Jurkat, Clone E6-1 (cell line): ENCODE data around the gene KHSRP. TPM values are rescaled to one million over a fixed set of nuclear protein-coding genes. Genes with fewer than 3 reads are reported as not detected.

ENCODE experiments used
- DNase-seq: peaks from one replicate; pipeline ENCODE4 v3.0.0-alpha.2; 2011; ENCODE audit warnings: low read depth, low spot score
- H3K4me3 ChIP-seq: 2 replicates; pipeline ENCODE4 v1.5.1; 2011; ENCODE audit warnings: mild to moderate bottlenecking, low read length, control low read depth, moderate library complexity
- polyA plus RNA-seq: library from polyadenylated mRNA; unstranded; fragments of >200 nt; gene quantifications from one replicate; pipeline ENCODE4 v1.2.1, GENCODE V29; 2012; ENCODE audit warnings: missing spikeins; ENCODE audit not compliant: insufficient read length, insufficient read depth

KHSRP gene
- 265 TPM for polyA plus RNA-seq

- peak within 1 kb of the TSS; percentile 99 for H3K4me3 ChIP-seq
These were observed at the start of gene KHSRP for GRCh38 chr19:6424195-6424938. KHSRP (minus strand) TSS chr19:6424811; CDS start chr19:6424701, 110 bp downstream.

GRCh38 chr19:6473647-6474046 lies 49.0 kb upstream of the KHSRP start:
- H3K4me3 ChIP-seq, result no peak overlapping the region
- no peak for DNase-seq

More at GRCh38 chr19:6424195-6424938, at the start of gene KHSRP:
- no peak for DNase-seq

GRCh38 chr19:6472713-6473112 lies 48.1 kb upstream of the KHSRP start:
- no peak overlapping the region for H3K4me3 ChIP-seq
- DNase-seq, result no peak

GRCh38 chr19:6471076-6471475 lies 46.5 kb upstream of the KHSRP start:
- no peak for DNase-seq

GRCh38 chr19:6470173-6470572 lies 45.6 kb upstream of the KHSRP start:
- DNase-seq, result no peak
- no peak overlapping the region for H3K4me3 ChIP-seq

More at GRCh38 chr19:6471076-6471475, 46.5 kb upstream of the KHSRP start:
- no peak overlapping the region for H3K4me3 ChIP-seq

GRCh38 chr19:6467384-6467783 lies 42.8 kb upstream of the KHSRP start:
- DNase-seq, result no peak
- no peak overlapping the region for H3K4me3 ChIP-seq

- no peak for DNase-seq
- no peak overlapping the region for H3K4me3 ChIP-seq
These were observed 42.1 kb upstream of the KHSRP start for GRCh38 chr19:6466526-6467248.

- DNase-seq, result no peak
- H3K4me3 ChIP-seq, result no peak overlapping the region
These were observed 41.1 kb upstream of the KHSRP start for GRCh38 chr19:6465663-6466062.

- H3K4me3 ChIP-seq, result no peak overlapping the region
- DNase-seq, result no peak
These were observed 40.4 kb upstream of the KHSRP start for GRCh38 chr19:6465006-6465405.

- no peak within 1 kb of the TSS for H3K4me3 ChIP-seq
- DNase-seq, result no peak
These were observed 39.7 kb upstream of the KHSRP start, which contains the start of gene CRB3 for GRCh38 chr19:6464070-6464873. CRB3 (plus strand) TSS chr19:6464271; CDS start chr19:6464702, 431 bp downstream.

- DNase-seq, result peak; percentile 97
These were observed 35.7 kb upstream of the KHSRP start for GRCh38 chr19:6460099-6460884.

GRCh38 chr19:6459262-6460098 lies 34.9 kb upstream of the KHSRP start, which contains the start of gene SLC25A23:
SLC25A23 (minus strand) TSS chr19:6459792; CDS start chr19:6459628, 164 bp downstream.
- H3K4me3 ChIP-seq, result peak within 1 kb of the TSS; percentile 72
- DNase-seq, result peak; percentile 63

More at GRCh38 chr19:6460099-6460884, 35.7 kb upstream of the KHSRP start:
- H3K4me3 ChIP-seq, result peak overlapping the region; percentile 72

- no peak for DNase-seq
- peak overlapping the region; percentile 72 for H3K4me3 ChIP-seq
These were observed 34.2 kb upstream of the KHSRP start for GRCh38 chr19:6458695-6459261.

GRCh38 chr19:6457958-6458694 lies 33.5 kb upstream of the KHSRP start:
- H3K4me3 ChIP-seq, result no peak overlapping the region
- no peak for DNase-seq

GRCh38 chr19:6455924-6456323 lies 31.3 kb upstream of the KHSRP start:
- H3K4me3 ChIP-seq, result no peak overlapping the region
- no peak for DNase-seq

- no peak overlapping the region for H3K4me3 ChIP-seq
- DNase-seq, result no peak
These were observed 29.4 kb upstream of the KHSRP start for GRCh38 chr19:6453951-6454565.
